Stromal cell of bone marrow (primary cell): Measurements from ENCODE around the gene NPFFR2.
"Not testable (repeated sequence)": the region's sequence is repeated elsewhere in the genome, so short reads cannot be mapped to it uniquely, and the experiment has no call there.

Experiments
- DNase-seq: peaks from one replicate; pipeline ENCODE4 v3.0.0-alpha.2; 2012; ENCODE audit warnings: low read depth

The NPFFR2 gene

DNA sequence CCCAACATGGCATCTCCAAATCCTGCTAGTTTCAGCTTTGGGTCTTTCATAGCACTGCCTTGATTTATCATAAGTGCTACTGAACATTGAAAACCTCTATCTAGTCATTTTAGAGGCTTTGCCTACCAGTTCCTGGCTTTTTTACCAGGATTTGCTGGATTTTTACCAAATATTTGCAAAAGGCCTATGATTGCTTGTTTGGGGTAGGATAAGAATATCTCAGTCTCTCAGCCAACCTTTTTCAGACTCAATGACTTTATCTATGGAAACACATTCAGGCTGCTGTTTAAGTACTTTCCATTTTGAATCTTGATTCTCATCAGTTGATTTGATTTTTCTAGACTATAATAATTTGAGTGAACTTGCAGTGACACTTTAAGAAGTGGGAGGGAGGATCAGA lies 80.1 kb downstream of the NPFFR2 start:
- no peak for DNase-seq

DNA sequence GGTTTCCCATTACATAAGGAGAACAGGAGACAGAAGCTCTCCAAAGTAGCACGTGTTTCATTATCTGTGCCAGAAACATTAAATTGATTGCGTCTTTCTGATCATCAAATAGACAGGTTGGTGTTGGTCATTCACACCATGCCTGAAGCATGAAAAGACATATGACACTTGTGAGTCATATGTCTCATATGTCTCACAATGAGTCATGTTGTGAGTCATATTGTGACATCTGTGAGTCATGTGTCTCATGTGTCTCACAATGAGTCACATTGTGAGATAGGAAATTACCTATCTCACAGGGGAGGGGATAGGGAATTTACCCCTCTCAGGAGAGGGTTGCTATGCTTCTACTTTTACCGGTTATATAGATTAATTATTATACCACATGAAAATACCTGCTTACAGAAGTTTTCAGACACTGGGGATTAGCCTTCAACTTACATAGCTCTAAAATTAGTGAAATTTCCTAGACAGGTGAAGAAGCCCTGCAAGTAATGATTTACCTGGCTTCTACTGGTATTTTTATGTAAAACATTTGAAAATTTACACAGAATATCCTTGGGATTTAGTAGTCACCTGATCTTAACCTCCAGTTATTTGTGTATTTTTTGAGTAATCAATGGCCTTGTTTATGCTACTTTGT lies 80.8 kb downstream of the NPFFR2 start:
- peak; percentile 56 for DNase-seq

GRCh38 chr4:72118017-72118416 lies 86.2 kb downstream of the NPFFR2 start:
- DNase-seq: no peak

- no peak for DNase-seq
Observed at GRCh38 chr4:72119946-72120345, 88.1 kb downstream of the NPFFR2 start.

DNA sequence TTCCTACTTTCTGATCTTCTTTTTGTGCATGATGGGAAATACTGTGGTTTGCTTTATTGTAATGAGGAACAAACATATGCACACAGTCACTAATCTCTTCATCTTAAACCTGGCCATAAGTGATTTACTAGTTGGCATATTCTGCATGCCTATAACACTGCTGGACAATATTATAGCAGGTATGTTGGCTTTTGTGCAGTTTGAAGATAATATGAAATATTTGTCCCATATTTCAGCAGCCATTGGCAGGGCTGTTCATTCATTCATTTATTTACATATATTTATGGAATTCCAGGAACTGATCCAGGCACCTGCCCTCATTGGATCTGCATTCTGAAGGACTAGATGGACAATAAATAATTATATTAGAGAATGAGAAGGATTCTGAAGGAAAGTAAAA lies 96.9 kb downstream of the NPFFR2 start:
- no peak for DNase-seq

- no peak for DNase-seq
Observed at GRCh38 chr4:72136429-72136828, 104.6 kb downstream of the NPFFR2 start.

GRCh38 chr4:72139997-72140396 lies 108.2 kb downstream of the NPFFR2 start:
- not testable (repeated sequence) for DNase-seq

DNA sequence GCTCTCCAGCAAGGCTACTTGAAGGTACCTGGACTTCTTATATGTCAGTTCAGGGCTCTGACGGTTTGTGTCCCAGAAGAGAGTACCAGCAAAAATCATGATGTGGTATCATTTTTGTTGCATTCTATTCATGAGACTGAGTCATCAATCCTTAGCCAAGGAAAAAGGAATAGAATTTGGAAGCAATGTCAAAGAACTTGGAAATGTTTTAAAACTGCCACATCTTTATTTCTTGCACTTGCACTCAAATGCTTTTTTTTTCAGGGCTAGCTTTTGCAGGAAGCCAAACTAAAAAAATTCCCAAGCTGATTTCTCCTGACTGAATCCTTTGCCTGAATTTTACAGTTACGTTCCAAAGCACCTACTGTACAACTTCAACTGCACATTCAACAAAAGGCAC lies 112.4 kb downstream of the NPFFR2 start:
- DNase-seq: no peak

GRCh38 chr4:72152731-72153130 lies 120.9 kb downstream of the NPFFR2 start:
- DNase-seq: no peak

- not testable (repeated sequence) for DNase-seq
Observed at GRCh38 chr4:72153634-72154033, 121.8 kb downstream of the NPFFR2 start.

- DNase-seq: not testable (repeated sequence)
Observed at GRCh38 chr4:72169285-72169684, 137.5 kb downstream of the NPFFR2 start.

DNA sequence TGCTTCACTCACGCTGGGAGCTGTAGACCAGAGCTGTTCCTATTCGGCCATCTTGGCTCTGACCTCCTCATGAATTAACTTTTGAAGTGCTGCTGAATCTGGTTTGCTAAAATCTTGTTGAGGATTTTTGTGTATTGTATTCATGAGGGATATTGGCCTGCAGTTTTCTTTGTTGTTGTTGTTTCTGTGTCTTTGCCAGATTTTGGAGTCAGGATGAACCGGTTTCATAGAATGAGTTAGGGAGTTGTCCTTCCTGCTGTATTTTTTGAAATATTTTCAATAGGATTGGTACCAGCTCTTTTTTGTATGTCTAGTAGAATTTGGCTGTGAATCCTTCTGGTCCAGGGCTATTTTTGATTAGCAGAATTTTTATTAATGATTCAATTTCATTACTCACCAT lies 138.1 kb downstream of the NPFFR2 start:
- DNase-seq: no peak

- no peak for DNase-seq
Observed at GRCh38 chr4:72171761-72172160, 140.0 kb downstream of the NPFFR2 start.

GRCh38 chr4:72179342-72179741 lies 147.5 kb downstream of the NPFFR2 start:
- DNase-seq: no peak

- no peak for DNase-seq
Observed at GRCh38 chr4:72186714-72187113, 154.9 kb downstream of the NPFFR2 start.

GRCh38 chr4:72194046-72194445 lies 162.2 kb downstream of the NPFFR2 start:
- no peak for DNase-seq

- no peak for DNase-seq
Observed at GRCh38 chr4:72194453-72194852, 162.7 kb downstream of the NPFFR2 start.
